ENCODE measurements around the gene BUB1B.

The BUB1B gene

DNA sequence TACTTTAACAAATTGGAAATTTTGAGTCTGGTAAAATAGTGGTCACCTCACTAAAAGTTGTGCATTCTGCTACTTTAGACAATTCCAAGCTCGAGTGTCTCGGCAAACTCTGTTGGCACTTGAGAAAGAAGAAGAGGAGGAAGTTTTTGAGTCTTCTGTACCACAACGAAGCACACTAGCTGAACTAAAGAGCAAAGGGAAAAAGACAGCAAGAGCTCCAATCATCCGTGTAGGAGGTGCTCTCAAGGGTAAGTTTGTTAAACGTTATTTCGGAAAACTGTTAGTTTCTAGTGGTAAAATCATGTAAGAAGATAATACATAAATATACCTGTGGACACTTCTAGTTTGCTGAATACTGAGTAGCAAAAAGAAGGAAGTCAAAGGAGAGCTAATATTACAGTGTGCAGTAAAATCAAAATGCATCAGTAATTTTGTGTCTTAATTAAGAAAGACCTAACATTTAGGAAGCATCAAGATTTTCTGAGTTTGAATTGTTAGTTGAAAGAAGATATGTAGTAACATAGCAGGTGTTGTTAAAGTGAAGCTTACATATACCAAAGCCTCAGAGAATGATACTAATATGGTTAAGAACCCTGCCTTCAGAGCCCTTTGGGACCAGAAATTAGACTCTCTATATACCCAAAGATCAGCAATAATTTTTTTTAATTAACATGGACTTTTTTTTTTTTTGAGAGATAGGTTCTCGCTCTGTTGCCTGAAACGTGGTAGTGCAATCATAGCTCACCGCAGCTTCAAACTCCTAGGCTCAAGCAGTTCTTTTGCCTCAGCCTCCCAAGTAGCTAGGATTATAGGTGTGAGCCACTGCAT lies 23.0 kb downstream of the BUB1B start:
- TF ChIP-seq, protein P1, sequence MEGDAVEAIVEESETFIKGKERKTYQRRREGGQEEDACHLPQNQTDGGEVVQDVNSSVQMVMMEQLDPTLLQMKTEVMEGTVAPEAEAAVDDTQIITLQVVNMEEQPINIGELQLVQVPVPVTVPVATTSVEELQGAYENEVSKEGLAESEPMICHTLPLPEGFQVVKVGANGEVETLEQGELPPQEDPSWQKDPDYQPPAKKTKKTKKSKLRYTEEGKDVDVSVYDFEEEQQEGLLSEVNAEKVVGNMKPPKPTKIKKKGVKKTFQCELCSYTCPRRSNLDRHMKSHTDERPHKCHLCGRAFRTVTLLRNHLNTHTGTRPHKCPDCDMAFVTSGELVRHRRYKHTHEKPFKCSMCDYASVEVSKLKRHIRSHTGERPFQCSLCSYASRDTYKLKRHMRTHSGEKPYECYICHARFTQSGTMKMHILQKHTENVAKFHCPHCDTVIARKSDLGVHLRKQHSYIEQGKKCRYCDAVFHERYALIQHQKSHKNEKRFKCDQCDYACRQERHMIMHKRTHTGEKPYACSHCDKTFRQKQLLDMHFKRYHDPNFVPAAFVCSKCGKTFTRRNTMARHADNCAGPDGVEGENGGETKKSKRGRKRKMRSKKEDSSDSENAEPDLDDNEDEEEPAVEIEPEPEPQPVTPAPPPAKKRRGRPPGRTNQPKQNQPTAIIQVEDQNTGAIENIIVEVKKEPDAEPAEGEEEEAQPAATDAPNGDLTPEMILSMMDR (IDR thresholded peaks at IDR 0.05; ENCODE audit: low read depth, low read length), result no peak
- TF ChIP-seq, protein P2, sequence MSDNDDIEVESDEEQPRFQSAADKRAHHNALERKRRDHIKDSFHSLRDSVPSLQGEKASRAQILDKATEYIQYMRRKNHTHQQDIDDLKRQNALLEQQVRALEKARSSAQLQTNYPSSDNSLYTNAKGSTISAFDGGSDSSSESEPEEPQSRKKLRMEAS (IDR thresholded peaks at IDR 0.05; ENCODE audit: low read depth, low read length), result no peak
- TF ChIP-seq POLR2A (IDR thresholded peaks at IDR 0.05; ENCODE audit: extremely low read depth, insufficient read length) (no peak), MYC (IDR thresholded peaks at IDR 0.05; ENCODE audit: low read depth, low read length) (no peak)
- no peak for DNase-seq (ENCODE audit: low read depth)
- no peak overlapping the region for H3K4me3 ChIP-seq (ENCODE audit: low read depth, low read length)

DNA sequence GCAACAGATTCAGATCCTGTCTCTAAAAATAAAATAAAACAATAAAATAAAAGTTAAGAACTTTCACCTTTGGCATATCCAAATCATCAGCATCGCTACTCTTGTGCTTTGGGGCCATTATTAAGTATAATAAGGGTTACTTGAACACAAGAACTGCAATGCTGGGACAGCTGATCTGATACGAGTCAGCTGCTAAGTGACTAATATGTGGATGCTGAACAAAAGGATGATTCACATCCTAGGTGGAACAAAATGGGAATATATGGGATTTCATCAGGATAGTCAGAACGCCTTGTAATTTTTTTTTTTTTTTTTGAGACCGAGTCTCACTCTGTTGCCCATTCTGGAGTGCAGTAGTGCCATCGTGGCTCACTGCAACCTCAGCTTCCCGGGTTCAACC lies 29.7 kb downstream of the BUB1B start:
- TF ChIP-seq POLR2A (IDR thresholded peaks at IDR 0.05; ENCODE audit: extremely low read depth, insufficient read length), result no peak
- no peak for TF ChIP-seq MYC (IDR thresholded peaks at IDR 0.05; ENCODE audit: low read depth, low read length)
- TF ChIP-seq, protein P1 (IDR thresholded peaks at IDR 0.05; ENCODE audit: low read depth, low read length), result no peak
- TF ChIP-seq, protein P2 (IDR thresholded peaks at IDR 0.05; ENCODE audit: low read depth, low read length), result no peak
- DNase-seq (ENCODE audit: low read depth), result no peak
- H3K4me3 ChIP-seq (ENCODE audit: low read depth, low read length), result no peak overlapping the region

DNA sequence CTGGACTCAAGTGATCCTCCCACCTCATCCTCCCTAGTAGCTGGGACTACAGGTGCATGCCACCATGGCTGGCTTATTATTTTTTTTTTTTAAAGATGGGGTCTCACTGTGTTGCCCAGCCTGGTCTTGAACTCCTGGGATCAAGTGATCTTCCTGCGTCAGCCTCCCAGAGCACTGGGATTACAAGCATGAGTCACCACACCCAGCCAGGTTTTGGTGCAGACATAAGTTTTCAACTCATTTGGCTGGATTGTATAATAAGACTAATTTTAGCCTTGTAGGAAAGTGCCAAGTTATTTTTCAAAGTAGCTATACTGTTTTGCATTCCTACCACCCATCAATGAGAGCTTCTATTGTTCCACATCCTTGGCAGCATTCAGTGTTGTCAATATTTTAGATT lies 32.1 kb downstream of the BUB1B start:
- TF ChIP-seq, protein P2 (IDR thresholded peaks at IDR 0.05; ENCODE audit: low read depth, low read length), result no peak
- TF ChIP-seq POLR2A (IDR thresholded peaks at IDR 0.05; ENCODE audit: extremely low read depth, insufficient read length), result no peak
- TF ChIP-seq, protein P1 (IDR thresholded peaks at IDR 0.05; ENCODE audit: low read depth, low read length), result no peak
- TF ChIP-seq MYC (IDR thresholded peaks at IDR 0.05; ENCODE audit: low read depth, low read length), result no peak
- no peak overlapping the region for H3K4me3 ChIP-seq (ENCODE audit: low read depth, low read length)
- no peak for DNase-seq (ENCODE audit: low read depth)

DNA sequence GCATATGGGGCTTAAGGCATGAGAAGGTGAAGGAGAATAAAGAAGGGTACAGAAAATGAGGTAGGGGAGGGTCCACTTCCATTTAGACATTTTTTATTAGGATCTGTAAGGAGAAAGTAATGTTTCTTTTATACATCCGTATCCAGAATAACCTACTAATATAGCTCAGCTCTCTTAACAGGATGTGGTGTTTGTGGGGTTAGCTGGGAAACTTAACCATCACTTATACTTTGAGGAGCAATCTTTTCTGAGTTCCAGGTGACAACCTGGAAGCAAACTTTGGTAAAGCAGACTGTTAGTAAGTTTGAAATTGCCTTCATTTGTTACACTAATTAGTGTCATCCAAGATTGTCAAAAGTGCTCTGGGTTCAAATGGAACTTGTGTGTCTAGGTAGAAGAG lies 36.6 kb downstream of the BUB1B start:
- no peak for DNase-seq (ENCODE audit: low read depth)
- no peak for TF ChIP-seq MYC (IDR thresholded peaks at IDR 0.05; ENCODE audit: low read depth, low read length)
- TF ChIP-seq, protein P1 (IDR thresholded peaks at IDR 0.05; ENCODE audit: low read depth, low read length), result no peak
- TF ChIP-seq, protein P2 (IDR thresholded peaks at IDR 0.05; ENCODE audit: low read depth, low read length), result no peak
- TF ChIP-seq POLR2A (IDR thresholded peaks at IDR 0.05; ENCODE audit: extremely low read depth, insufficient read length), result no peak

DNA sequence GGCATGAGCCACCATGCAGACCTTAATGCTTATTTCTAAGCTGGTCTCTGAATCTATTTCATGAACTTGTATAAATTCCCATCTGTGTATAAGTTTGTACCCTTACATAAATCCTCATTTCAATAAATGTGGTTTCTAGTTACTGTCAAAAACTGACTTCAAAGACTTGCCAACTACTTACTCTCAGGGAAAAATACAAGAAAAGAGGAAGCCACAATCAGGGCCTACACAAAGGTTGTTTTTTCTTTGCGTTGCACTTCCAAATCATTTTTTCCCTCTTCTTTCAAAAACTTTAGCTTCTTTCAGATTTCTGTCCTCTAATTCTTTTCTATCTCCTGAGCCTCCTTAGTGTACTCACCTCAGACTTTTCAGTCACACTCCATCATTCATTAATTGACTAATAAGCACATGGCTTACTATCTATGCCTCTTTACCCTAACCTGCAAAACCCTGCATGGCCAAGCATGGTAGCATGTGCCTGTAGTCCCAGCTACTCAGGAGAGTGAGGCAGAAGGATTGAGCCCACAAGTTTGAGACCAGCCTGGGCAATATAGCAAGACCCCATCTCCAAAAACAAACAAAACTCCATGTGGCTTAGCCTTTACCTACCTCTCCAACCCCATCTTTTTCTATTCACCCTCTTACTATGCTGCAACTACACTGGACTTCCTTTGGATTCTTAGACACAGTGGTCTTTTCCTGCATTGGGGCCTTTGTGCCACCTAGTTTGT lies 37.7 kb downstream of the BUB1B start:
- TF ChIP-seq, protein P1 (IDR thresholded peaks at IDR 0.05; ENCODE audit: low read depth, low read length), result no peak
- no peak for TF ChIP-seq MYC (IDR thresholded peaks at IDR 0.05; ENCODE audit: low read depth, low read length)
- TF ChIP-seq, protein P2 (IDR thresholded peaks at IDR 0.05; ENCODE audit: low read depth, low read length), result no peak
- no peak for TF ChIP-seq POLR2A (IDR thresholded peaks at IDR 0.05; ENCODE audit: extremely low read depth, insufficient read length)

More for the DNA sequence above, 36.6 kb downstream of the BUB1B start:
- no peak overlapping the region for H3K4me3 ChIP-seq (ENCODE audit: low read depth, low read length)

More for the DNA sequence above, 37.7 kb downstream of the BUB1B start:
- H3K4me3 ChIP-seq (ENCODE audit: low read depth, low read length), result no peak overlapping the region
- DNase-seq (ENCODE audit: low read depth), result no peak

Measured in NB4 (cell line).